Heart left ventricle (tissue), 16 donors: Measurements from ENCODE around the gene TGM2. TPM values are rescaled to one million over a fixed set of nuclear protein-coding genes. Genes with fewer than 3 reads are reported as not detected.

Source experiments
- ATAC-seq, 4 donors: fragments of 200-7000 bp; cut with Tn5 transposase; one replicate each; pipeline ENCODE4 v1.9.1; 2020 to 2022; ENCODE audit warnings: moderate library complexity in 4 of 4, mild to moderate bottlenecking in 3 of 4, moderate number of reproducible peaks in 1 of 4
- DNase-seq, 5 donors: peaks; one replicate each; pipeline ENCODE4 v3.0.0-alpha.2; 2020
- H3K27ac ChIP-seq, 12 donors: fragments of 200-600 bp; sonication (generic) in 4 of 12; one replicate each; pipeline versions ENCODE4 v1.5.0 to v1.8.0; 2016 to 2022; ENCODE audit warnings: mild to moderate bottlenecking in 2 of 12
- H3K27me3 ChIP-seq, 9 donors: fragments of 200-600 bp; sonication (generic) in 2 of 9; one replicate each; pipeline versions ENCODE4 v1.5.1 to v1.8.0; 2016 to 2022; ENCODE audit warnings: mild to moderate bottlenecking in 3 of 9
- H3K36me3 ChIP-seq, 9 donors: fragments of 200-600 bp; sonication (generic) in 2 of 9; one replicate each; pipeline versions ENCODE4 v1.5.0 to v1.8.0; 2018 to 2022; ENCODE audit warnings: mild to moderate bottlenecking in 2 of 9
- H3K4me1 ChIP-seq, 12 donors: fragments of 200-600 bp; sonication (generic) in 4 of 12; one replicate each; pipeline versions ENCODE4 v1.5.0 to v1.8.0; 2016 to 2022; ENCODE audit warnings: mild to moderate bottlenecking in 3 of 12
- H3K4me3 ChIP-seq, 12 donors: fragments of 200-600 bp; sonication (generic) in 4 of 12; one replicate each; pipeline versions ENCODE4 v1.5.0 to v1.8.0; 2017 to 2022; ENCODE audit warnings: mild to moderate bottlenecking in 9 of 12, moderate library complexity in 4 of 12
- H3K9me3 ChIP-seq, 12 donors: fragments of 200-600 bp; sonication (generic) in 4 of 12; one replicate each; pipeline versions ENCODE4 v1.5.0 to v1.8.0; 2016 to 2022; ENCODE audit warnings: mild to moderate bottlenecking in 1 of 12
- POLR2A ChIP-seq, 2 donors: fragments of 450-650 bp; IDR thresholded peaks; one replicate each; pipeline ENCODE4 v1.6.1; 2017; ENCODE audit warnings: antibody characterized with exemption in 2 of 2, mild to moderate bottlenecking in 2 of 2, moderate library complexity in 2 of 2
- WGBS, 4 donors: extraction: QIAGEN DNeasy Blood & Tissue Kit in 2 of 4; methylation state at CpG; one replicate each; pipeline versions ENCODE4 v1.1.5 to v1.1.7; 2013 to 2018; 5-methylcytosine and 5-hydroxymethylcytosine counted together
- intact Hi-C, 10 donors: fragments of 100-400 bp; cut with DNase I; formaldehyde crosslinking; loops; one replicate each; pipeline versions ENCODE4 v1.11.1 to v1.14.2; 2022
- polyA plus RNA-seq, 2 donors: library from polyadenylated mRNA; stranded (reverse); fragments of 200-250 nt; gene quantifications; one replicate each; pipeline ENCODE4 v1.2.3, GENCODE V29; 2013
- total RNA-seq, 9 donors: library from RNA; depleted of rRNA in 2 of 9; stranded (reverse); fragments of >200 nt in 2 of 9; fragmentation: NEBNext Ultra II Directional in 3 of 9; extraction: Animal tissue kit (Norgen Biotek cat#: 25700) in 3 of 9; gene quantifications; one replicate each; pipeline versions ENCODE4 v1.1.0 to v1.2.4, GENCODE V29; 2016 to 2023
- TF ChIP-seq, protein P1 (sequence below), 12 donors: fragments of 200-600 bp; sonication (generic) in 4 of 12; IDR thresholded peaks; one replicate each; pipeline versions ENCODE4 v1.5.0 to v1.8.0; 2018 to 2022; ENCODE audit warnings: antibody characterized with exemption in 12 of 12, mild to moderate bottlenecking in 5 of 12
- donor health status: ischemic (EF 13 %, LVEDD 7.1; RV severe dilation, severe dysfunction).
- donor health status: healthy with polysubstance abuse.
- donor health status: DM: no; HTN: yes; CAD: no.
- donor health status: DM: no; HTN: no; CAD: no.
- donor health status: ischemic (EF 25% LVEDD 6.9; RV normal size, moderate dysfunction).
- donor health status: ischemic (EF 25% LVEDD 5.7; RV mildly dilated, moderate dysfunction).
- donor health status: healthy.
- donor health status: DM: yes; HTN: yes; CAD: no.
- donor health status: ischemic (EF 35%, LVEDD 5.7; RV mildly dilated, moderate dysfunction).
- donor health status: nonischemic (EF 11% LVEDD 7.7; RV severe dilation, severe dysfunction).
- donor health status: DM: yes; HTN: yes; CAD: no.
- donor health status: PGD.
- donor health status: ischemic (EF 29% LVEDD 5.4; RV normal size, mild dysfunction).
- donor health status: nonischemic (EF 23%, LVEDD 6.1; RV moderate dilation, normal function).

Gene TGM2
- total and polyA plus RNA-seq, 11 donors: 211 to 1,146 (median 567) TPM

DNA sequence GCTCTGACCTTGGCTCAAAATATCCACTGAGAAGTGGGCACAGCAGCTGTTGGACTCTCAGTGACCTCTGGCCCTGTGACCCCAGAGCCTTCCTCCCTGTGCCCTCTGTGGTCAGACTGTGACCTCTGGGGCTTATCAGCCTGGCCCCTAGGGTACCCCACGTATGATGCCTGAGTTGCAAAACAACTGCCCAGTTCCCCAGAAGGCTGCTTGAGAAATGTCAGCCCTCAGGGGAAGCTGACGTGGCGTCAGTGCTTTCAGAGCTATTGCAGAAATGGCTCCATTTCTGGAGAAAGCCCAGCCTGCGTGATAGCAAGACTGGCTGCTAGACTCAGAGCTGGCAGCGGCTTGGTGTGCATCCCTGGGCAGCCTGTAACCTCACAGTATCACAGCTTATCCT lies 31.5 kb upstream of the TGM2 start:
- peak overlapping the region in 7 of 12 donors; percentile 14 to 77 (median 48) for H3K27ac ChIP-seq
- WGBS, 4 donors: 51 to 63% (median 58%) methylated on average over 2 to 5 of the region's 5 CpGs

DNA sequence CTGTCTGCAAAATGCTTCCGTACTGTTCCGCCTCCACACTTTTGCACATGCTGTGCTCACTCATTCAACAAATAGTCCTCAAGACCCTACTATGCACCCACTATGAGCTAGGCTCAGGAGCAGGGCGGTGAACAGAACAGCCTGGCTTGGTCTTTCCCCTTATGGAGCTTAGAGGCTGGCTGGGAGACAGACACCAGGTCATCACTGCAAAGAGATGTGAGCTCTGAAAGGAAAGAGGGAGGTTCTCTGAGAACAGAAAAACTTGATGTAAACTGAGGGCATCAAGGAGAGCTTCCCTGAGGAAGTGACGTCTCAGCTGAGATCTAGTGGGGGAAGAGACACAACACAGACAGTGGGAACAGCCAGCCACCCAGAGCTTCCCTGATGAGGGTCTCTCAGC lies 31.0 kb upstream of the TGM2 start:
- TF ChIP-seq, protein P1, sequence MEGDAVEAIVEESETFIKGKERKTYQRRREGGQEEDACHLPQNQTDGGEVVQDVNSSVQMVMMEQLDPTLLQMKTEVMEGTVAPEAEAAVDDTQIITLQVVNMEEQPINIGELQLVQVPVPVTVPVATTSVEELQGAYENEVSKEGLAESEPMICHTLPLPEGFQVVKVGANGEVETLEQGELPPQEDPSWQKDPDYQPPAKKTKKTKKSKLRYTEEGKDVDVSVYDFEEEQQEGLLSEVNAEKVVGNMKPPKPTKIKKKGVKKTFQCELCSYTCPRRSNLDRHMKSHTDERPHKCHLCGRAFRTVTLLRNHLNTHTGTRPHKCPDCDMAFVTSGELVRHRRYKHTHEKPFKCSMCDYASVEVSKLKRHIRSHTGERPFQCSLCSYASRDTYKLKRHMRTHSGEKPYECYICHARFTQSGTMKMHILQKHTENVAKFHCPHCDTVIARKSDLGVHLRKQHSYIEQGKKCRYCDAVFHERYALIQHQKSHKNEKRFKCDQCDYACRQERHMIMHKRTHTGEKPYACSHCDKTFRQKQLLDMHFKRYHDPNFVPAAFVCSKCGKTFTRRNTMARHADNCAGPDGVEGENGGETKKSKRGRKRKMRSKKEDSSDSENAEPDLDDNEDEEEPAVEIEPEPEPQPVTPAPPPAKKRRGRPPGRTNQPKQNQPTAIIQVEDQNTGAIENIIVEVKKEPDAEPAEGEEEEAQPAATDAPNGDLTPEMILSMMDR (IDR thresholded peaks at IDR 0.05): no peak
- no peak for TF ChIP-seq POLR2A (IDR thresholded peaks at IDR 0.05)
- Histone ChIP-seq H3K4me1 (peaks cover 0 to 59% (median 10%) of the 10 kb centered on the region in 12 donors), H3K36me3 (no peaks in the 10 kb centered on the region), H3K9me3 (no peaks in the 10 kb centered on the region), H3K27ac (peak overlapping the region in 7 of 12 donors; percentile 14 to 77 (median 48)), H3K27me3 (no peaks in the 10 kb centered on the region), H3K4me3 (no peak overlapping the region)
- ATAC-seq (no peak), DNase-seq (no peak)
- intact Hi-C loops: no loop called here
- 83 to 95% (median 93%) methylated on average over 4 of the region's 4 CpGs for WGBS, 4 donors

More for the DNA sequence above, 31.5 kb upstream of the TGM2 start:
- no peaks in the 10 kb centered on the region for H3K27me3 ChIP-seq
- no peaks in the 10 kb centered on the region for H3K9me3 ChIP-seq
- no peaks in the 10 kb centered on the region for H3K36me3 ChIP-seq
- no peak overlapping the region for H3K4me3 ChIP-seq
- peaks cover 0 to 59% (median 8%) of the 10 kb centered on the region in 12 donors for H3K4me1 ChIP-seq
- DNase-seq (peak; percentile 66 to 91 (median 84)), ATAC-seq (peak; percentile 68 to 92 (median 81))
- TF ChIP-seq, protein P1 (IDR thresholded peaks at IDR 0.05): no peak
- TF ChIP-seq POLR2A (IDR thresholded peaks at IDR 0.05): no peak
- intact Hi-C loops: no loop called here

DNA sequence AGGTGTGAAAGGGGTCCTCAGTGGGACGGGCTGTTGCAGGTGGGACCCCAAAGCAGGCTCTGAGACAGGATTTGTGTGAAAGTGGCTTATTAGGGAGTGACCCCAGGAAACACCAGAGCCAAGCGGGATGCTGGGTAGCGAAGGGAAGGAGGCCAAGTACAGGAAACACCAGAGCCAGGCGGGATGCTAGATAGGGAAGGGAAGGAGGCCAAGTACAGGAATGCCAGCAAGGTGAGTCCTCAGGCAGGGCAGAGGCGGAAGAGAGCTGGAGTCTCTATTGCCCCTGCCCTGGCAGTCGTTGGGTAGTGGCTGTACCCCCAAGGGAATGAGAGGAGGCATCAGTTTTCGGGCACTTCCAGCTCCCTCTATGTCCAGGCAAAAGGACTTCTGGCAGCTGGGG lies 30.5 kb upstream of the TGM2 start:
- intact Hi-C loops: no loop called here
- Histone ChIP-seq H3K27ac (peak overlapping the region in 1 of 12 donors; percentile 59), H3K9me3 (no peaks in the 10 kb centered on the region), H3K4me3 (no peak overlapping the region), H3K36me3 (no peaks in the 10 kb centered on the region), H3K27me3 (no peaks in the 10 kb centered on the region), H3K4me1 (peaks cover 0 to 59% (median 11%) of the 10 kb centered on the region in 12 donors)
- DNase-seq (no peak), ATAC-seq (no peak)
- 62 to 69% (median 67%) methylated on average over 7 of the region's 7 CpGs for WGBS, 4 donors
- no peak for TF ChIP-seq POLR2A (IDR thresholded peaks at IDR 0.05)
- TF ChIP-seq, protein P1 (IDR thresholded peaks at IDR 0.05): no peak

DNA sequence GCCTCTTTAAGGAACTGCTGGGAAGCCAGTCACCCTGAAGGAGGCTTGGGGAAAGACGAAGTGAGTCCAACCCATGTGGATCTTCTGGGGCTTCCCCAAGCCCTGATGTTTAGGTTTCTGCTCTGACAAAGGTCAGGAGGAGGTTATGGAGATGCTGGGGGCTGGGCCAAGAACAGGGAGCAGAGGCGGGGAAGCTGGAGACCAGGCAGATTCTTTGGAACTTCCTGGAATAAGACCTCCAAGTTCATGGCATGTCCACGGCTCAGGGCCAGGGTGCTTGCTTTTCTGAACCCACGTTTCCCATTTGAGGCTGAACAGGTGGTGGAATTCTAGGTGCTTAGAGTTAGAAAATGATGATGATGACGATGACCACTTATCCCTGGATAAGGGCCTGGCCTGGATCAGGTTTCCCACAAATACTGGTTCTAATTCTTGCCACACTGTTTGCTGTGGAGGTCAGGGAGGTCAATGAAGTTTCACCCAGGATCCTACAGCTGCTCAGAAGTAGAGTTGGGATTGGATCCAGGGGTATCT lies 30.0 kb upstream of the TGM2 start:
- WGBS, 4 donors: 80 to 82% (median 80%) methylated on average over 5 of the region's 5 CpGs

More for the DNA sequence above, 30.0 kb upstream of the TGM2 start:
- DNase-seq (no peak), ATAC-seq (no peak)
- intact Hi-C loops: no loop called here
- Histone ChIP-seq H3K4me1 (peaks cover 0 to 59% (median 11%) of the 10 kb centered on the region in 12 donors), H3K27ac (no peak overlapping the region), H3K4me3 (no peak overlapping the region), H3K9me3 (no peaks in the 10 kb centered on the region), H3K36me3 (no peaks in the 10 kb centered on the region), H3K27me3 (no peaks in the 10 kb centered on the region)
- no peak for TF ChIP-seq POLR2A (IDR thresholded peaks at IDR 0.05)
- TF ChIP-seq, protein P1 (IDR thresholded peaks at IDR 0.05): no peak
